Measurements from ENCODE around the gene RYK. TPM values are rescaled to one million over a fixed set of nuclear protein-coding genes. Genes with fewer than 3 reads are reported as not detected.
"Not testable (repeated sequence)": the region's sequence is repeated elsewhere in the genome, so short reads cannot be mapped to it uniquely, and the experiment has no call there.

Gene RYK
- total RNA-seq, 4 donors from 2014 or later, result 78.2 to 120 (median 96.5) TPM

- DNase-seq (ENCODE audit: extremely low spot score), result peak; percentile 96
- H3K27me3 ChIP-seq, result no peaks in the 10 kb centered on the region
- H3K4me1 ChIP-seq, result peaks cover 3 to 38% (median 26%) of the 10 kb centered on the region in 4 donors
- no peak overlapping the region for H3K4me3 ChIP-seq
- no peak overlapping the region for H3K27ac ChIP-seq (replicated peaks in 1 of 4)
- 32% methylated on average over 3 of the region's 3 CpGs for WGBS
- TF ChIP-seq POLR2A (IDR thresholded peaks at IDR 0.05; ENCODE audit: low read depth) (no peak), POLR2AphosphoS5 (IDR thresholded peaks at IDR 0.05) (peak; percentile 36 to 56), EP300 (IDR thresholded peaks at IDR 0.05) (no peak), CTCF (IDR thresholded peaks at IDR 0.05) (peak; percentile 87 to 98 (median 96))
- H3K36me3 ChIP-seq, result peaks cover 6 to 28% (median 11%) of the 10 kb centered on the region in 4 donors
- intact Hi-C loops (cut with DNase I), result loop anchor here (1.0 to 5.0 kb wide), 3 partner anchors 86 to 266 kb away; no protein-coding TSS in a partner anchor
- no peaks in the 10 kb centered on the region for H3K9me3 ChIP-seq
Measured at GRCh38 chr3:134212967-134213665, 37.5 kb downstream of the RYK start.

DNA sequence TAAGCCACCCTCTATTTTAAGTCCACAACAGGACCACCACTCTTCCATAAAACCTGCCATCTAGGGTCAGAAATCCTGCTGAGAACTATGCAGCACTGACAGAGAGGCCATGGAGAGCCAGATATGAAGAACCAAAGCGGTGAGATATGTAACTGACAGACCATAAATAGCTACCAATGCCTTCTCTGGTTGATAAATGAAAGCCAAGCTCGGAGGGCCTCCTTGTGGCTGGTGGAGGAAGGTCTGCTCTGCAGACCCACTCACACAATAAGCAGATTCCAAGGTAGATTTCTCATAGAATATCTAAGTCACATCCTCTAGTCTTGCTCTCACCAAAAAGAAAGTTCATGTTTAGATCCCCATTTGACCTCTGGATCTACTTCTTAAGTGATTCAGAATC is 38.9 kb downstream of the RYK start:
- DNase-seq (ENCODE audit: extremely low spot score), result no peak
- intact Hi-C loops (cut with DNase I), result loop anchor here (2.0 to 5.0 kb wide), 2 partner anchors 166 to 267 kb away; no protein-coding TSS in a partner anchor
- Histone ChIP-seq H3K4me3 (no peak overlapping the region), H3K9me3 (no peaks in the 10 kb centered on the region), H3K27me3 (no peaks in the 10 kb centered on the region), H3K4me1 (peaks cover 3 to 38% (median 25%) of the 10 kb centered on the region in 4 donors), H3K36me3 (peaks cover 6 to 30% (median 14%) of the 10 kb centered on the region in 4 donors), H3K27ac (replicated peaks in 1 of 4) (no peak overlapping the region)
- 23% methylated on average over 2 of the region's 2 CpGs for WGBS
- TF ChIP-seq CTCF (IDR thresholded peaks at IDR 0.05) (peak; percentile 34 to 57 (median 56)), POLR2AphosphoS5 (IDR thresholded peaks at IDR 0.05) (no peak)

- Histone ChIP-seq H3K27me3 (no peaks in the 10 kb centered on the region), H3K4me3 (no peak overlapping the region), H3K27ac (replicated peaks in 1 of 4) (no peak overlapping the region), H3K36me3 (peaks cover 0 to 55% (median 28%) of the 10 kb centered on the region in 4 donors), H3K9me3 (no peaks in the 10 kb centered on the region), H3K4me1 (no peaks in the 10 kb centered on the region)
- 97% methylated on average over 4 of the region's 4 CpGs for WGBS
- DNase-seq (ENCODE audit: extremely low spot score), result no peak
- intact Hi-C loops (cut with DNase I), result no loop called here
- TF ChIP-seq POLR2A (IDR thresholded peaks at IDR 0.05; ENCODE audit: low read depth), result no peak
- TF ChIP-seq POLR2AphosphoS5 (IDR thresholded peaks at IDR 0.05), result no peak
- no peak for TF ChIP-seq EP300 (IDR thresholded peaks at IDR 0.05)
- no peak for TF ChIP-seq CTCF (IDR thresholded peaks at IDR 0.05)
Measured at GRCh38 chr3:134205451-134205850, 45.2 kb downstream of the RYK start.

DNA sequence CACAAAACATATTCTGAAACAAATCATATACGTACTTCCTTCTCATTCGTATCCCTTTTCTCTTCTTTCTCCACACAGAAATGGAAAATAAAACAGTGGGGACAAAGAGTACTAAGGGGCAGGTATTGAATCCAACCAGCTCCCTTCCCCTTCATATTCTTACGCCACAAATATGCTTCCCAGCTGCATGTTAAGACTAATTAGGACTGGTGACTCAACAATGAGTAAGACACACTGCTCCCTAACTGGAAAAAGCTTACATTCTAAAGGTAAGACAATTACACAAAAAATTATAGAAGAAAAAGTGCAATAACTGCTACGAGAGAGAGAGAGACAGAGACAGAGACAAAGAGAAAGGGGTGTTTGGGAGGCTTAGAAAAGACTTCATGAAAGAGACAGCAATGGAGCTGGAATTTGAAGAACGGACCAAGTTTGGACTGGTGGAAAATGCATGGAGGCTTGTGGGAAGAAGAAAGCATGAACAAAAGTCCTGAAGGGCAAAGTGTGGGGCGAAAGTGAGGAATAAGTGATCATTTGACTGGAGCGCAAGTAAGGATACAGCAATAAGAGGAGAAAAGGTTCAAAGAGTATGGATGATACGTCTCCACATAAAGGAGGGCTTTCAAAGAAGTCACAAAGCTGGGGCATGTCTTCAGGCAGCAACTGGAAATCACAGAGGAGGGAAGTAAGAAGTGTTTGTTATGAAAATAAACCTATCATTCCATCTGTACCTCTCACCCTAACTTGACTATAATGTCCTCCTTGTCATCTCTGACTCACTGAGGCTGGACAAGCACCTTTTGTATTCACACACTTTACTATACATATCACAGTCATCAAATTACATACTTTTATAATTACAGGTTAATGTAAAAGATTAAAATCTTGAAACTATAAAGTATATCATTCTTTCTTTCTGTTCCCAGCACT is 49.2 kb downstream of the RYK start:
- Histone ChIP-seq H3K36me3 (peaks cover 0 to 56% (median 38%) of the 10 kb centered on the region in 4 donors), H3K4me3 (no peak overlapping the region)
- intact Hi-C loops (cut with DNase I), result no loop called here

DNA sequence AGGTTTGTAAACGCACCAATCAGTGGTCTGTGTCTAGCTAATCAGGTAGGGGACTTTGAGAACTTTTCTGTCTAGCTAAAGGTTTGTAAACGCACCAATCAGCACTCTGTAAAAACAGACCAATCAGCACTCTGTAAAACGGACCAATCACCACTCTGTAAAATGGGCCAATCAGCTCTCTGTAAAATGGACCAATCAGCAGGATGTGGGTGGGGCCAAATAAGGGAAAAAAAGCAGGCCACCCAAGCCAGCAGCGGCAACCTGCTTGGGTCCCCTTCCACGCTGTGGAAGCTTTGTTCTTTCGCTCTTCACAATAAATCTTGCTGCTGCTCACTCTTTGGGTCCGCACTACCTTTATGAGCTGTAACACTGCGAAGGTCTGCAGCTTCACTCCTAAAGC is 50.8 kb downstream of the RYK start:
- not testable (repeated sequence) for H3K4me3 ChIP-seq; H3K4me1 ChIP-seq; DNase-seq (ENCODE audit: extremely low spot score); H3K27ac ChIP-seq (replicated peaks in 1 of 4); H3K27me3 ChIP-seq; H3K9me3 ChIP-seq
- 93% methylated on average over 6 of the region's 8 CpGs for WGBS
- intact Hi-C loops (cut with DNase I), result loop anchor here (10.0 kb wide), 1 partner anchor 265 kb away; no protein-coding TSS in a partner anchor
- H3K36me3 ChIP-seq, result peaks cover 0 to 67% (median 46%) of the 10 kb centered on the region in 4 donors

More for the DNA sequence above, 49.2 kb downstream of the RYK start:
- DNase-seq (ENCODE audit: extremely low spot score), result no peak
- H3K4me1 ChIP-seq, result no peaks in the 10 kb centered on the region
- H3K9me3 ChIP-seq, result no peaks in the 10 kb centered on the region
- no peak overlapping the region for H3K27ac ChIP-seq (replicated peaks in 1 of 4)
- H3K27me3 ChIP-seq, result no peaks in the 10 kb centered on the region
- TF ChIP-seq CTCF (IDR thresholded peaks at IDR 0.05) (no peak), POLR2AphosphoS5 (IDR thresholded peaks at IDR 0.05) (no peak), POLR2A (IDR thresholded peaks at IDR 0.05; ENCODE audit: low read depth) (no peak), EP300 (IDR thresholded peaks at IDR 0.05) (no peak)
- WGBS, result 82% methylated on average over 8 of the region's 8 CpGs
